B cell (primary cell): Measurements from ENCODE around the gene SLC25A34. TPM values are rescaled to one million over a fixed set of nuclear protein-coding genes. Genes with fewer than 3 reads are reported as not detected.

ENCODE experiments used
- ATAC-seq: fragments of 200-7000 bp; cut with Tn5 transposase; one replicate; pipeline ENCODE4 v1.10.0; 2021; ENCODE audit warnings: low read depth, mild to moderate bottlenecking, moderate number of reproducible peaks, moderate library complexity
- CTCF ChIA-PET: fragments of 350-600 bp; sonication (Branson Sonifier 250); formaldehyde crosslinking; loops from one replicate; lab custom pipeline; 2021; ENCODE audit warnings: antibody characterized with exemption, inconsistent platforms; lab: Charles Lee
- POLR2A ChIA-PET: fragments of 350-600 bp; sonication (Branson Sonifier 250); formaldehyde crosslinking; loops from one replicate; lab custom pipeline; 2021; ENCODE audit warnings: antibody characterized with exemption; lab: Charles Lee
- DNase-seq: peaks from one replicate; pipeline ENCODE4 v3.0.0; 2013
- H2AFZ ChIP-seq: 2 replicates; pipeline ENCODE4 v1.6.1; 2012; ENCODE audit warnings: mild to moderate bottlenecking, low read depth, low read length; ENCODE audit not compliant: insufficient read depth, poor library complexity, severe bottlenecking
- H3K27ac ChIP-seq, 2 donors: 1 replicate in 1 of 2; 2 replicates in 1 of 2; pipeline ENCODE4 v1.5.1; 2012 to 2013; ENCODE audit warnings: low read length in 2 of 2, mild to moderate bottlenecking in 2 of 2, moderate library complexity in 1 of 2
- H3K27me3 ChIP-seq, 4 experiments: fragments of 200-600 bp in 1 of 4; sonication (generic) in 1 of 4; replicated peaks in 1 of 4; 1 replicate in 2 of 4; 2 replicates in 2 of 4; pipeline versions ENCODE4 v1.6.1 to v1.7.0; 2013 to 2016; ENCODE audit warnings: low read length in 3 of 4, mild to moderate bottlenecking in 2 of 4, mixed read lengths in 1 of 4, moderate library complexity in 1 of 4; ENCODE audit not compliant: insufficient read depth in 4 of 4, control insufficient read depth in 3 of 4; ENCODE audit errors: control extremely low read depth in 1 of 4
- H3K36me3 ChIP-seq, 2 experiments: replicated peaks in 1 of 2; 1 replicate in 1 of 2; 2 replicates in 1 of 2; pipeline versions ENCODE4 v1.6.1 to v1.7.1; 2013; ENCODE audit warnings: low read length in 1 of 2; ENCODE audit not compliant: insufficient read depth in 2 of 2, control insufficient read depth in 1 of 2; ENCODE audit errors: control extremely low read depth in 1 of 2, extremely low read depth in 1 of 2
- H3K4me1 ChIP-seq, 2 donors: fragments of 200-600 bp in 1 of 2; sonication (generic) in 1 of 2; 1 replicate in 1 of 2; 2 replicates in 1 of 2; pipeline versions ENCODE4 v1.5.1 to v1.6.1; 2013 to 2017; ENCODE audit warnings: low read length in 2 of 2; ENCODE audit not compliant: control insufficient read depth in 2 of 2, insufficient read depth in 2 of 2
- H3K4me2 ChIP-seq: replicated peaks from 2 replicates; pipeline ENCODE3; 2012; ENCODE audit warnings: mild to moderate bottlenecking, low read depth, low read length; ENCODE audit not compliant: poor library complexity, severe bottlenecking
- H3K4me3 ChIP-seq, 5 experiments: fragments of 200-600 bp in 1 of 5; sonication (generic) in 1 of 5; 1 replicate in 3 of 5; 2 replicates in 2 of 5; pipeline versions ENCODE4 v1.5.1 to v1.7.0; 2011 to 2016; ENCODE audit warnings: low read length in 4 of 5, mild to moderate bottlenecking in 4 of 5, low read depth in 2 of 5, control low read depth in 1 of 5, moderate library complexity in 1 of 5; ENCODE audit not compliant: insufficient read depth in 1 of 5; ENCODE audit errors: control extremely low read depth in 1 of 5, extremely low read depth in 1 of 5
- H3K79me2 ChIP-seq: fragments of 200-600 bp; sonication (generic); one replicate; pipeline ENCODE4 v1.6.0; 2016; ENCODE audit warnings: low read length; ENCODE audit not compliant: control insufficient read depth, insufficient read depth
- H3K9ac ChIP-seq: fragments of 200-600 bp; sonication (generic); 2 replicates; pipeline ENCODE4 v1.6.1; 2017; ENCODE audit warnings: mild to moderate bottlenecking, low read length, moderate library complexity
- H3K9me3 ChIP-seq, 3 donors: one replicate each; pipeline versions ENCODE4 v1.6.1 to v1.7.1; 2013; ENCODE audit warnings: low read length in 2 of 3; ENCODE audit not compliant: control insufficient read depth in 2 of 3, insufficient read depth in 1 of 3; ENCODE audit errors: control extremely low read depth in 1 of 3
- H4K20me1 ChIP-seq: 2 replicates; pipeline ENCODE4 v1.6.0; 2012; ENCODE audit warnings: mild to moderate bottlenecking, low read length; ENCODE audit not compliant: insufficient read depth, control insufficient read depth, poor library complexity, severe bottlenecking
- H3K27ac Mint-ChIP-seq: one replicate; pipeline ENCODE4 v1.8.0; 2021; ENCODE audit warnings: mixed read lengths
- H3K27me3 Mint-ChIP-seq: one replicate; pipeline ENCODE4 v1.8.0; 2021; ENCODE audit warnings: mixed read lengths
- H3K4me1 Mint-ChIP-seq: one replicate; pipeline ENCODE4 v1.8.0; 2021; ENCODE audit warnings: mixed read lengths
- H3K4me3 Mint-ChIP-seq: one replicate; pipeline ENCODE4 v1.8.0; 2021; ENCODE audit warnings: mixed read lengths
- H3K9me3 Mint-ChIP-seq: one replicate; pipeline ENCODE4 v1.8.0; 2022; ENCODE audit warnings: mixed read lengths; ENCODE audit not compliant: insufficient read depth
- CTCF ChIP-seq: fragments of 200-600 bp; IDR thresholded peaks from one replicate; pipeline ENCODE4 v1.8.0; 2022; ENCODE audit warnings: antibody characterized with exemption, mild to moderate bottlenecking
- EZH2 ChIP-seq: IDR thresholded peaks from 2 replicates; pipeline ENCODE4 v1.6.1; 2012; ENCODE audit warnings: borderline replicate concordance, low read depth, mild to moderate bottlenecking, moderate library complexity, low read length; ENCODE audit not compliant: insufficient read depth, poor library complexity, severe bottlenecking
- WGBS: methylation state at CpG from one replicate; pipeline ENCODE4 v1.1.5; 2013; ENCODE audit warnings: missing lambda C conversion rate; ENCODE audit not compliant: insufficient coverage; 5-methylcytosine and 5-hydroxymethylcytosine counted together
- intact Hi-C: fragments of 100-400 bp; cut with micrococcal nuclease; formaldehyde crosslinking; loops from one replicate; pipeline ENCODE4 v1.10.0; 2022
- polyA plus RNA-seq: library from polyadenylated mRNA; depleted of rRNA; stranded (reverse); fragments of >200 nt; gene quantifications from 2 replicates; pipeline ENCODE4 v1.2.3, GENCODE V29; 2012
- total RNA-seq, 2 donors: library from RNA; stranded (reverse); fragments of 120-200 nt in 1 of 2; gene quantifications; 1 replicate in 1 of 2; 2 replicates in 1 of 2; pipeline versions ENCODE4 v1.2.3 to v1.2.4, GENCODE V29; 2013 to 2022

SLC25A34 gene
- total and polyA plus RNA-seq, 2 donors (not counting 1 experiment from before 2014, with no cell fraction given): 4.6 to 5.4 TPM

GRCh38 chr1:15758953-15759661 lies 23.0 kb downstream of the SLC25A34 start:
- H3K4me1 Mint-ChIP-seq: peaks cover 24% of the 10 kb centered on the region
- peak overlapping the region; percentile 63 for H3K4me3 Mint-ChIP-seq
- H3K9ac ChIP-seq: peak overlapping the region; percentile 35
- ATAC-seq: no peak
- H4K20me1 ChIP-seq: no peaks in the 10 kb centered on the region
- H3K4me2 ChIP-seq: peak overlapping the region; percentile 78
- no peaks in the 10 kb centered on the region for H3K79me2 ChIP-seq
- peak overlapping the region in 3 of 5 experiments; percentile 15 to 42 (median 25) for H3K4me3 ChIP-seq
- 5% methylated on average over 56 of the region's 58 CpGs for WGBS
- POLR2A ChIA-PET: interaction anchor here (0.5 kb wide), 1 partner anchor 32 kb away, joined by 13 read pairs; no protein-coding TSS in a partner anchor
- peak; percentile 36 for DNase-seq
- TF ChIP-seq EZH2 (peak; percentile 90), CTCF (no peak)
- no peaks in the 10 kb centered on the region for H3K36me3 ChIP-seq
- CTCF ChIA-PET: interaction anchor here (1.6 kb wide), 1 partner anchor 18 kb away, joined by 6 read pairs; no protein-coding TSS in a partner anchor
- H3K27me3 Mint-ChIP-seq: peaks cover 49% of the 10 kb centered on the region
- no peak overlapping the region for H3K27ac Mint-ChIP-seq
- peaks cover 20 to 25% of the 10 kb centered on the region in 2 donors for H3K4me1 ChIP-seq
- H3K9me3 ChIP-seq: peaks cover 0 to 10% (median 0%) of the 10 kb centered on the region in 3 donors
- intact Hi-C loops: no loop called here
- no peak overlapping the region for H2AFZ ChIP-seq
- H3K9me3 Mint-ChIP-seq: no peaks in the 10 kb centered on the region
- peaks cover 0 to 51% (median 29%) of the 10 kb centered on the region in 4 experiments for H3K27me3 ChIP-seq
- no peak overlapping the region for H3K27ac ChIP-seq
